HEK293T (cell line): ENCODE measurements around the gene DIPK1A.
"Not testable (repeated sequence)": the region's sequence is repeated elsewhere in the genome, so short reads cannot be mapped to it uniquely, and the experiment has no call there.

ENCODE experiments used
- CTCF ChIA-PET: fragments of 350-600 bp; formaldehyde crosslinking; extraction: SDS; loops from one replicate; lab custom pipeline; 2021; ENCODE audit warnings: antibody characterized with exemption, inconsistent platforms; lab: Yijun Ruan, JAX
- POLR2A ChIA-PET: fragments of 350-600 bp; formaldehyde crosslinking; extraction: SDS; loops from one replicate; lab custom pipeline; 2020; ENCODE audit warnings: antibody characterized with exemption, inconsistent platforms; lab: Yijun Ruan, JAX
- DNase-seq: peaks from one replicate; pipeline ENCODE4 v3.0.0; 2012; ENCODE audit warnings: mixed read lengths; ENCODE audit errors: extremely low spot score
- ARNT ChIP-seq: fragments of 450-650 bp; IDR thresholded peaks from 2 replicates; pipeline ENCODE4 v1.6.1; 2017; ENCODE audit warnings: mild to moderate bottlenecking
- BHLHE40 ChIP-seq: fragments of 450-650 bp; IDR thresholded peaks from 2 replicates; pipeline ENCODE4 v1.6.1; 2016; ENCODE audit warnings: mild to moderate bottlenecking, moderate library complexity, borderline replicate concordance
- CTBP1 ChIP-seq: fragments of 450-650 bp; IDR thresholded peaks from 2 replicates; pipeline ENCODE4 v1.6.1; 2016; ENCODE audit warnings: borderline replicate concordance
- ELF4 ChIP-seq: fragments of 450-650 bp; IDR thresholded peaks from 2 replicates; pipeline ENCODE4 v1.6.1; 2017; ENCODE audit warnings: antibody characterized with exemption
- FOXA1 ChIP-seq: fragments of 450-650 bp; IDR thresholded peaks from 2 replicates; pipeline ENCODE4 v1.6.1; 2016; ENCODE audit warnings: mild to moderate bottlenecking
- FOXK2 ChIP-seq: fragments of 450-650 bp; IDR thresholded peaks from 2 replicates; pipeline ENCODE4 v1.6.1; 2016; ENCODE audit warnings: mild to moderate bottlenecking
- FOXM1 ChIP-seq: fragments of 450-650 bp; IDR thresholded peaks from 2 replicates; pipeline ENCODE4 v1.6.1; 2017; ENCODE audit warnings: mild to moderate bottlenecking, borderline replicate concordance
- HDGF ChIP-seq: fragments of 450-650 bp; IDR thresholded peaks from 2 replicates; pipeline ENCODE4 v1.6.1; 2017; ENCODE audit warnings: antibody characterized with exemption, borderline replicate concordance
- L3MBTL2 ChIP-seq: fragments of 450-650 bp; conservative IDR thresholded peaks from 2 replicates; pipeline ENCODE4 v1.6.1; 2016; ENCODE audit warnings: mild to moderate bottlenecking
- LEF1 ChIP-seq: fragments of 450-650 bp; IDR thresholded peaks from 2 replicates; pipeline ENCODE4 v1.6.1; 2017; ENCODE audit warnings: mild to moderate bottlenecking, borderline replicate concordance
- NFRKB ChIP-seq: fragments of 450-650 bp; IDR thresholded peaks from 2 replicates; pipeline ENCODE4 v1.6.1; 2016; ENCODE audit warnings: mild to moderate bottlenecking, moderate library complexity
- SP1 ChIP-seq: fragments of 450-650 bp; IDR thresholded peaks from 2 replicates; pipeline ENCODE4 v1.6.1; 2017
- SUZ12 ChIP-seq: fragments of 450-650 bp; IDR thresholded peaks from 2 replicates; pipeline ENCODE4 v1.6.1; 2016; ENCODE audit warnings: mild to moderate bottlenecking
- TARDBP ChIP-seq: fragments of 450-650 bp; IDR thresholded peaks from 2 replicates; pipeline ENCODE4 v1.6.1; 2016
- ZNF384 ChIP-seq: fragments of 450-650 bp; IDR thresholded peaks from 2 replicates; pipeline ENCODE4 v1.6.1; 2016
- TF ChIP-seq, protein P1 (sequence below): fragments of 450-650 bp; IDR thresholded peaks from 2 replicates; pipeline ENCODE4 v1.6.1; 2016

Gene DIPK1A

DNA sequence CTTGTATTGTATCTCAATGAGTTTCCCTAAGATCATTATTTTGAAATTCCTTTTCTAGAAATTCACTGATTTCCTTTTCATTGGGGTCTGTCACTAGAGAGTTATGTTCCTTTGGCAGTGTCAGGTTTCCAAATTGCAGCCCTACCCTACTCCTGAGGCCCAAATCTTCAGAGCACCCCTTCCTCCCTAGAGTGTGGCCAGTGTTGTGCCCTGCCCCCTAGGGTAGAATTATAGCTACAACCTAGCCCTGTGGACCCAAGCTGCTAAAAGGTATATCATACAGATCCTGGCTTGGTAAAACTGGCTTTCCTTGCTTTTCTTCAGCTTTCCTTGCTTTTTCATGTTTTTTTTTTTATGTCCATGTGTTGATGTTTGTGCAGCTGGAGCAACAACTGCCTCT, 60.7 kb downstream of the DIPK1A start:
- TF ChIP-seq ELF4 = no peak
- no peak for TF ChIP-seq NFRKB
- no peak for TF ChIP-seq ARNT
- TF ChIP-seq FOXK2 = no peak
- TF ChIP-seq FOXM1 = no peak
- no peak for TF ChIP-seq LEF1
- TF ChIP-seq HDGF = no peak
- TF ChIP-seq ZNF384 = no peak
- no peak for TF ChIP-seq SUZ12

DNA sequence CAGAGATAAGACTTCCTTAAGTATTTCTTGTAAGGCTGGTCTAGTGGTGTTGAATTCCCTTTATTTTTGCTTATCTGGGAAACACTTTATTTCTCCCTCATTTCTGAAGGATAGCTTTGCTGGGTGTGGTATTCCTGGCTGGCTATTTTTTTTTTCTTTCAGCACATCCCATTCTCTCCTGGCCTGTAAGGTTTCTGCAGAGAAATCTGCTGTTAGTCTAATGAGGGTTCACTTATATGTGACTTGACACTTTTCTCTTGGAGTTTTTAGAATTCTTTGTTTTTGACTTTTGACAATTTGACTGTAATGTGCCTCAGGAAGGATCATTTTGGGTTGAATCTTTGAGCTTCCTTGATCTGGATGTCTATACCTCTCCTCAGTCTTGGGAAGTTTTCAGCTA, 61.5 kb downstream of the DIPK1A start:
- CTCF ChIA-PET = interaction anchor here (0.6 kb wide), 1 partner anchor 16 kb away, joined by 5 read pairs; no protein-coding TSS in a partner anchor
- POLR2A ChIA-PET = no interaction called here
- no peak for DNase-seq
- TF ChIP-seq ARNT (no peak), ELF4 (no peak), TARDBP (no peak), HDGF (no peak), SP1 (no peak), LEF1 (no peak), SUZ12 (no peak), FOXM1 (no peak), CTBP1 (no peak), L3MBTL2 (no peak), BHLHE40 (no peak), ZNF384 (no peak), FOXK2 (no peak), NFRKB (no peak), FOXA1 (no peak)
- TF ChIP-seq, protein P1, sequence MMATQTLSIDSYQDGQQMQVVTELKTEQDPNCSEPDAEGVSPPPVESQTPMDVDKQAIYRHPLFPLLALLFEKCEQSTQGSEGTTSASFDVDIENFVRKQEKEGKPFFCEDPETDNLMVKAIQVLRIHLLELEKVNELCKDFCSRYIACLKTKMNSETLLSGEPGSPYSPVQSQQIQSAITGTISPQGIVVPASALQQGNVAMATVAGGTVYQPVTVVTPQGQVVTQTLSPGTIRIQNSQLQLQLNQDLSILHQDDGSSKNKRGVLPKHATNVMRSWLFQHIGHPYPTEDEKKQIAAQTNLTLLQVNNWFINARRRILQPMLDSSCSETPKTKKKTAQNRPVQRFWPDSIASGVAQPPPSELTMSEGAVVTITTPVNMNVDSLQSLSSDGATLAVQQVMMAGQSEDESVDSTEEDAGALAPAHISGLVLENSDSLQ = no peak

More for the DNA sequence above, 60.7 kb downstream of the DIPK1A start:
- CTCF ChIA-PET = interaction anchor here (0.6 kb wide), 1 partner anchor 13 kb away, joined by 3 read pairs; no protein-coding TSS in a partner anchor
- POLR2A ChIA-PET = interaction anchor here (0.6 kb wide), 1 partner anchor 22 kb away, joined by 3 read pairs; no protein-coding TSS in a partner anchor
- DNase-seq = no peak

GRCh38 chr1:92898053-92898452, 63.2 kb downstream of the DIPK1A start:
- POLR2A ChIA-PET, CTCF ChIA-PET, DNase-seq: not testable (repeated sequence)

GRCh38 chr1:92887465-92887864, 73.8 kb downstream of the DIPK1A start:
- DNase-seq = no peak
- TF ChIP-seq SP1 (no peak), ELF4 (no peak), FOXA1 (no peak), ZNF384 (no peak), FOXK2 (no peak), FOXM1 (no peak), HDGF (no peak), LEF1 (no peak), BHLHE40 (no peak)
- ChIA-PET CTCF (interaction anchor here (0.8 kb wide), 1 partner anchor 14 kb away, joined by 3 read pairs; no protein-coding TSS in a partner anchor), POLR2A (no interaction called here)

- ChIA-PET CTCF (no interaction called here), POLR2A (no interaction called here)
- no peak for DNase-seq
Observed at GRCh38 chr1:92886886-92887419, 74.3 kb downstream of the DIPK1A start.

DNA sequence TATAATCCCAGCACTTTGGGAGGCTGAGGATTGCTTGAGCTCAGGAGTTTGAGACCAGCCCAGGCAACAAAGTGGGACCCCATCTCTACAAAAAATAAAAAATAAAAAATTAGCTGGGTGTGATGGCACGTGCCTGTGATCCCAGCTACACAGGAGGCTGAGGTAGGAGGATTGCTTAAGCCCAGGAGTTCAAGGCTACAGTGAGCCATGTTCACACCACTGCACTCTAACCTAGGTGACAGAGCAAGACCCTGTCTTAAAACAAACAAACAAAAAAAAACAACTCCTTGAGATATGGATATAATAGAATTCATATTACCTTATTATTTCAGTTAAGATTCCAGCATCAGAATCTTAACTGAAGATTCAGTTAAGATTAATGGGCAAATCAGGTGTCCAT, 77.1 kb downstream of the DIPK1A start:
- CTCF ChIA-PET = no interaction called here
- POLR2A ChIA-PET = no interaction called here
- no peak for DNase-seq
- TF ChIP-seq ELF4 (no peak), BHLHE40 (no peak), TARDBP (no peak), LEF1 (no peak), FOXA1 (no peak), SUZ12 (no peak)

More at GRCh38 chr1:92886886-92887419, 74.3 kb downstream of the DIPK1A start:
- no peak for TF ChIP-seq CTBP1

DNA sequence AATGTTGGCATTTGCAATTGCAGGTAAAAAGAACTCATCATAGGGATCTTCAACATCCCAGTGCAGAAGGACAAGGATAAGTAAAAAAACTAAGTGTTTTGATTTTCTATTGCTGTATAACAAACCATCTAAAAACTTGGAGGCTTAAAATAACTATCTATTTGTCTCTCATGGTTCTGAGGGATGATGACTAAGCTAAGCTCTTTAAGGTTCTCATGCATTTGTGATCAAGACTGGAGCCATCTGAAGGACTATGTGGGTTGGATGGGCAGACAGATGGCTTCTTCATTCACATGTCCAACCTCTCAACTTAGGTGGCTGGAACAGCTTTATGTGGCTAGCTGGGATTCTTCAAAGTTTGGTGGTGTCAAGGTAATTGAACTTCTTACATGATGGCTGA, 78.0 kb downstream of the DIPK1A start:
- ChIA-PET POLR2A (no interaction called here), CTCF (interaction anchor here (0.6 kb wide), 1 partner anchor 16 kb away, joined by 5 read pairs; no protein-coding TSS in a partner anchor)
- DNase-seq = no peak
- TF ChIP-seq NFRKB (no peak), ELF4 (no peak)

DNA sequence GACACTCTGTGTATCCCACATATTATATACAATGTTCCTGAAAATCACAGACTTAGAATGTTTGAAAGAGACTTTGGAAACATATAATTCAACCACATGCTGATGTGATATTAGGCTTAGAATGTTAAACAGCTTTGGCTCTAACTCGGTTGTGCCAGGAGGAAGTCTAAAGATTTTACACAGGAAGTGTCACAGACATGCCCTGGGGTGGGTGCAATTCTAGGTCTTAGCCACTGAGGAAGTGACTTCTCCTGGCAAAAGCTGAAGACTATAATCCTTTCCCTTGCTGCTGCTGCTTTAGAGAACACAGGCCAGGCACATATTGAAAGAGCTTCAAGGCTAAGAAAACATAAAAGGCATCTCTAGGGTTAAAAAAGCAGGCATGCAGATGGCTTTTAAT, 78.4 kb downstream of the DIPK1A start:
- ChIA-PET POLR2A (interaction anchor here (0.5 kb wide), 1 partner anchor 15 kb away, joined by 3 read pairs; no protein-coding TSS in a partner anchor), CTCF (no interaction called here)
- DNase-seq = no peak
- TF ChIP-seq ELF4 (no peak), FOXM1 (no peak), L3MBTL2 (no peak), NFRKB (no peak), BHLHE40 (no peak), CTBP1 (no peak), ARNT (no peak), SP1 (no peak), LEF1 (no peak), ZNF384 (no peak), FOXA1 (no peak)
